K562 (cell line): ENCODE data around the gene HADH. TPM values are rescaled to one million over a fixed set of nuclear protein-coding genes. Genes with fewer than 3 reads are reported as not detected.
A peak's percentile ranks its signal among the peaks of the same experiment; 100 is the strongest.

ENCODE experiments used
- ARID1B ChIP-seq: fragments of 450-650 bp; IDR thresholded peaks from 2 replicates; pipeline ENCODE4 v1.6.1; 2016; ENCODE audit warnings: antibody characterized with exemption, mild to moderate bottlenecking, inconsistent platforms
- CBFA2T2 ChIP-seq: fragments of 450-650 bp; conservative IDR thresholded peaks from 2 replicates; pipeline ENCODE4 v1.6.1; 2017; ENCODE audit warnings: mild to moderate bottlenecking
- CBFA2T3 ChIP-seq: fragments of 450-650 bp; IDR thresholded peaks from 2 replicates; pipeline ENCODE4 v1.6.1; 2017
- CREM ChIP-seq: IDR thresholded peaks from 2 replicates; pipeline ENCODE4 v1.6.1; 2014; ENCODE audit warnings: antibody characterized with exemption, low read depth
- DDX20 ChIP-seq: fragments of 450-650 bp; IDR thresholded peaks from 2 replicates; pipeline ENCODE4 v1.6.1; 2016; ENCODE audit warnings: missing genetic modification characterization, low read depth, mild to moderate bottlenecking, missing compliant biosample characterization, moderate library complexity
- DMBX1 ChIP-seq: fragments of 250-450 bp; sonication (Bioruptor Pico); IDR thresholded peaks from 2 replicates; pipeline ENCODE4 v1.8.0; 2022; ENCODE audit warnings: inconsistent platforms, mild to moderate bottlenecking, moderate library complexity, borderline replicate concordance
- E2F4 ChIP-seq: sonication (generic); formaldehyde crosslinking; IDR thresholded peaks from 2 replicates; pipeline ENCODE4 v1.8.0; 2022; ENCODE audit warnings: mild to moderate bottlenecking, low read depth, missing genetic modification reagents
- E4F1 ChIP-seq: fragments of 250-450 bp; sonication (Bioruptor Pico); IDR thresholded peaks from 2 replicates; pipeline ENCODE4 v1.5.0; 2021; ENCODE audit warnings: mild to moderate bottlenecking, borderline replicate concordance
- GABPA ChIP-seq: fragments of 200-800 bp; sonication (Bioruptor generic); conservative IDR thresholded peaks from 2 replicates; pipeline ENCODE4 v1.6.1; 2016; ENCODE audit warnings: low read depth, missing genetic modification characterization, missing compliant biosample characterization
- GABPB1 ChIP-seq: sonication (generic); formaldehyde crosslinking; IDR thresholded peaks from 2 replicates; pipeline ENCODE4 v1.8.0; 2022; ENCODE audit warnings: mild to moderate bottlenecking, missing genetic modification reagents
- GATA2 ChIP-seq: sonication (generic); formaldehyde crosslinking; IDR thresholded peaks from 2 replicates; pipeline ENCODE4 v1.4.0; 2020; ENCODE audit warnings: mild to moderate bottlenecking, missing genetic modification reagents
- HEY1 ChIP-seq: fragments of 250-450 bp; sonication (Bioruptor Pico); IDR thresholded peaks from 2 replicates; pipeline ENCODE4 v1.5.0; 2020; ENCODE audit warnings: mild to moderate bottlenecking, moderate library complexity, borderline replicate concordance
- ILF3 ChIP-seq: fragments of 450-650 bp; IDR thresholded peaks from 2 replicates; pipeline ENCODE4 v1.6.1; 2018; ENCODE audit warnings: antibody characterized with exemption, mild to moderate bottlenecking, moderate library complexity, borderline replicate concordance
- JUND ChIP-seq, 2 experiments: IDR thresholded peaks; 2 replicates in 1 of 2; 3 replicates in 1 of 2; pipeline ENCODE4 v1.6.1; 2011; ENCODE audit warnings: borderline replicate concordance in 2 of 2, low read depth in 2 of 2, low read length in 2 of 2, improper control_type of control experiment in 1 of 2, missing biosample characterization in 1 of 2, missing genetic modification characterization in 1 of 2, missing genetic modification reagents in 1 of 2
- MTA3 ChIP-seq: fragments of 450-650 bp; formaldehyde crosslinking; IDR thresholded peaks from 2 replicates; pipeline ENCODE4 v1.6.1; 2017; ENCODE audit warnings: mild to moderate bottlenecking, borderline replicate concordance
- PKNOX1 ChIP-seq: fragments of 450-650 bp; IDR thresholded peaks from 2 replicates; pipeline ENCODE4 v1.6.1; 2016
- RBM22 ChIP-seq: fragments of 200-400 bp; formaldehyde crosslinking; IDR thresholded peaks from 2 replicates; pipeline ENCODE4 v1.6.1; 2018; ENCODE audit warnings: low read length, low read depth; ENCODE audit not compliant: poor library complexity, severe bottlenecking
- RFX5 ChIP-seq: IDR thresholded peaks from 2 replicates; pipeline ENCODE4 v1.6.1; 2011; ENCODE audit warnings: low read depth, mild to moderate bottlenecking, improper control_type of control experiment, low read length
- TRIM24 ChIP-seq, 2 experiments: fragments of 450-650 bp; IDR thresholded peaks; 2 replicates each; pipeline ENCODE4 v1.6.1; 2016
- ZNF224 ChIP-seq: sonication (generic); formaldehyde crosslinking; IDR thresholded peaks from 2 replicates; pipeline ENCODE4 v1.8.0; 2022; ENCODE audit warnings: mild to moderate bottlenecking, missing genetic modification reagents
- ZNF384 ChIP-seq: IDR thresholded peaks from 2 replicates; pipeline ENCODE4 v1.6.1; 2012; ENCODE audit warnings: low read depth, low read length, improper control_type of control experiment
- ZNF449 ChIP-seq: fragments of 250-450 bp; sonication (Bioruptor Pico); IDR thresholded peaks from 2 replicates; pipeline ENCODE4 v1.8.0; 2022; ENCODE audit warnings: moderate library complexity, mild to moderate bottlenecking, inconsistent platforms
- ZNF584 ChIP-seq: fragments of 200-800 bp; sonication (Bioruptor generic); IDR thresholded peaks from 2 replicates; pipeline ENCODE4 v1.6.1; 2016; ENCODE audit warnings: low read depth, mild to moderate bottlenecking, missing genetic modification characterization, missing compliant biosample characterization
- polyA plus RNA-seq, 8 experiments: library from polyadenylated mRNA; depleted of rRNA in 4 of 8; stranded (reverse) in 5 of 8; unstranded in 3 of 8; fragments of >200 nt; fragmentation: Nextera tagmentation in 2 of 8; fragmentation: Illumina TruSeq in 1 of 8; extraction: Ambion mirVana in 2 of 8; extraction: Trizol in 1 of 8; gene quantifications; 2 replicates each; pipeline versions ENCODE4 v1.2.1 to v1.2.3, GENCODE V29; 2011 to 2014; ENCODE audit warnings: inconsistent platforms in 1 of 8, missing spikeins in 1 of 8
- total RNA-seq, 7 experiments: library from RNA; depleted of rRNA in 6 of 7; stranded (reverse); fragments of >200 nt in 6 of 7; fragmentation: Illumina TruSeq in 2 of 7; extraction: Trizol in 2 of 7; gene quantifications; 2 replicates each; pipeline versions ENCODE4 v1.2.1 to v1.2.3, GENCODE V29; 2011 to 2021; ENCODE audit warnings: low replicate concordance in 1 of 7

Gene HADH
- total and polyA plus RNA-seq, 9 of the 15 experiments (the other 6 are each of a cell fraction or from before 2014, with no cell fraction given), result 9.4 to 73.3 (median 32.8) TPM

GRCh38 chr4:107991945-107992630, 2.4 kb downstream of the HADH start (continued):
- no peak for TF ChIP-seq RBM22
- peak; percentile 64 for TF ChIP-seq ARID1B
- no peak for TF ChIP-seq HEY1 (CRISPR knock-in tag)
- TF ChIP-seq DMBX1 (CRISPR knock-in tag), result no peak
- TF ChIP-seq ZNF384, result no peak
- no peak for TF ChIP-seq GABPB1
- TF ChIP-seq JUND (IDR thresholded peaks at IDR 0.05; ENCODE audit: borderline replicate concordance, low read depth, low read length), result 0 out of 2 replicates have a peak, but pooled peaks have one; percentile 7
- no peak for TF ChIP-seq JUND (tag; IDR thresholded peaks at IDR 0.05; ENCODE audit: borderline replicate concordance, low read depth, low read length)
- TF ChIP-seq CBFA2T2, result peak; percentile 69
- TF ChIP-seq DDX20 (tag), result no peak
- TF ChIP-seq CREM, result no peak
- no peak for TF ChIP-seq ZNF449 (CRISPR knock-in tag)
- TF ChIP-seq RFX5, result no peak
- peak; percentile 87 for TF ChIP-seq CBFA2T3
- no peak for TF ChIP-seq E2F4 (CRISPR knock-in tag)
- TF ChIP-seq E4F1, result no peak
- no peak for TF ChIP-seq ZNF224
- no peak for TF ChIP-seq GABPA
- no peak for TF ChIP-seq ILF3
- TF ChIP-seq GATA2 (CRISPR knock-in tag), result peak; percentile 58; the same call in 1 of the 2 replicates
- TF ChIP-seq PKNOX1, result peak; percentile 88
- peak in 1 of 2 experiments; percentile 32; a peak in 1 of 4 replicates for TF ChIP-seq TRIM24 (IDR thresholded peaks at IDR 0.05)
- TF ChIP-seq ZNF584 (CRISPR knock-in tag), result no peak
- no peak for TF ChIP-seq MTA3
